ENCODE data around the gene SNX15.

GRCh38 chr11:64987998-64988854 is 39.0 kb upstream of the SNX15 start:
- TF ChIP-seq CTCF (IDR thresholded peaks at IDR 0.05): no peak
- TF ChIP-seq POLR2A (IDR thresholded peaks at IDR 0.05): no peak

Measured in testis (tissue), 2 donors.